HFFc6 (cell line): Measurements from ENCODE around the gene GADL1. TPM values are rescaled to one million over a fixed set of nuclear protein-coding genes. Genes with fewer than 3 reads are reported as not detected.

Experiments
- DNase-seq: peaks from one replicate; pipeline ENCODE4 v3.0.0-alpha.2; 2018
- H3K27ac Mint-ChIP-seq: 2 replicates; pipeline ENCODE4 v1.8.0; 2020; ENCODE audit warnings: mild to moderate bottlenecking, mixed read lengths
- H3K27me3 Mint-ChIP-seq: 2 replicates; pipeline ENCODE4 v1.8.0; 2021; ENCODE audit warnings: mild to moderate bottlenecking, moderate library complexity, mixed read lengths; ENCODE audit not compliant: insufficient read depth
- H3K36me3 Mint-ChIP-seq: 2 replicates; pipeline ENCODE4 v1.8.0; 2021; ENCODE audit warnings: low read depth, mixed read lengths
- H3K4me1 Mint-ChIP-seq: 2 replicates; pipeline ENCODE4 v1.8.0; 2020; ENCODE audit warnings: low read depth, mixed read lengths
- H3K4me3 Mint-ChIP-seq: 2 replicates; pipeline ENCODE4 v1.8.0; 2020; ENCODE audit warnings: mild to moderate bottlenecking, moderate library complexity, mixed read lengths
- H3K9me3 Mint-ChIP-seq: 2 replicates; pipeline ENCODE4 v1.8.0; 2020; ENCODE audit warnings: mild to moderate bottlenecking, mixed read lengths
- CTCF ChIP-seq: fragments of 200-600 bp; sonication (generic); IDR thresholded peaks from 2 replicates; pipeline ENCODE4 v1.5.0; 2021; ENCODE audit warnings: antibody characterized with exemption, mild to moderate bottlenecking
- total RNA-seq, 6 experiments: library from RNA; stranded (reverse); fragmentation: NEBNext Ultra II Directional; extraction: Animal tissue kit (Norgen Biotek cat#: 25700); gene quantifications; 2 replicates in 1 of 6; 3 replicates in 5 of 6; pipeline ENCODE4 v1.2.3, GENCODE V29; 2021

The GADL1 gene
- total RNA-seq, 6 experiments from 2014 or later, result not detected

GRCh38 chr3:30826531-30826942 lies 67.9 kb downstream of the GADL1 start:
- no peaks in the 10 kb centered on the region for H3K36me3 Mint-ChIP-seq
- peaks cover 10% of the 10 kb centered on the region for H3K27me3 Mint-ChIP-seq
- H3K9me3 Mint-ChIP-seq, result no peaks in the 10 kb centered on the region
- no peak for TF ChIP-seq CTCF
- DNase-seq, result no peak
- no peak overlapping the region for H3K4me3 Mint-ChIP-seq
- H3K27ac Mint-ChIP-seq, result no peak overlapping the region
- H3K4me1 Mint-ChIP-seq, result peaks cover 7% of the 10 kb centered on the region; the same call in 1 of the 2 replicates

- H3K4me3 Mint-ChIP-seq, result no peak overlapping the region
These were observed 75.2 kb downstream of the GADL1 start for GRCh38 chr3:30819067-30819798.

GRCh38 chr3:30813734-30814133 lies 80.7 kb downstream of the GADL1 start:
- H3K4me3 Mint-ChIP-seq, result no peak overlapping the region
- no peak for DNase-seq
- H3K36me3 Mint-ChIP-seq, result no peaks in the 10 kb centered on the region
- H3K4me1 Mint-ChIP-seq, result no peaks in the 10 kb centered on the region
- H3K27me3 Mint-ChIP-seq, result peaks cover 17% of the 10 kb centered on the region
- no peak for TF ChIP-seq CTCF
- no peaks in the 10 kb centered on the region for H3K9me3 Mint-ChIP-seq
- no peak overlapping the region for H3K27ac Mint-ChIP-seq

More at GRCh38 chr3:30819067-30819798, 75.2 kb downstream of the GADL1 start:
- Mint-ChIP-seq H3K27me3 (peaks cover 17% of the 10 kb centered on the region), H3K36me3 (no peaks in the 10 kb centered on the region), H3K9me3 (no peaks in the 10 kb centered on the region), H3K27ac (no peak overlapping the region), H3K4me1 (no peaks in the 10 kb centered on the region)
- no peak for TF ChIP-seq CTCF
- DNase-seq, result no peak

GRCh38 chr3:30811151-30811795 lies 83.2 kb downstream of the GADL1 start:
- H3K27me3 Mint-ChIP-seq, result peaks cover 22% of the 10 kb centered on the region
- no peak for DNase-seq
- no peaks in the 10 kb centered on the region for H3K4me1 Mint-ChIP-seq
- H3K9me3 Mint-ChIP-seq, result no peaks in the 10 kb centered on the region
- no peak overlapping the region for H3K4me3 Mint-ChIP-seq
- H3K27ac Mint-ChIP-seq, result no peak overlapping the region
- no peak for TF ChIP-seq CTCF
- H3K36me3 Mint-ChIP-seq, result no peaks in the 10 kb centered on the region

GRCh38 chr3:30810625-30811024 lies 83.8 kb downstream of the GADL1 start:
- DNase-seq, result no peak
- no peak overlapping the region for H3K4me3 Mint-ChIP-seq
- H3K27me3 Mint-ChIP-seq, result peaks cover 21% of the 10 kb centered on the region
- H3K36me3 Mint-ChIP-seq, result no peaks in the 10 kb centered on the region
- no peak overlapping the region for H3K27ac Mint-ChIP-seq
- TF ChIP-seq CTCF, result no peak
- no peaks in the 10 kb centered on the region for H3K4me1 Mint-ChIP-seq
- no peaks in the 10 kb centered on the region for H3K9me3 Mint-ChIP-seq
